D341Med (cell line): Measurements from ENCODE around the gene ACO1.
"Not testable (repeated sequence)": the region's sequence is repeated elsewhere in the genome, so short reads cannot be mapped to it uniquely, and the experiment has no call there.

ENCODE experiments used
- DNase-seq: peaks from one replicate; pipeline ENCODE4 v3.0.0; 2012; ENCODE audit warnings: low spot score

ACO1 gene

DNA sequence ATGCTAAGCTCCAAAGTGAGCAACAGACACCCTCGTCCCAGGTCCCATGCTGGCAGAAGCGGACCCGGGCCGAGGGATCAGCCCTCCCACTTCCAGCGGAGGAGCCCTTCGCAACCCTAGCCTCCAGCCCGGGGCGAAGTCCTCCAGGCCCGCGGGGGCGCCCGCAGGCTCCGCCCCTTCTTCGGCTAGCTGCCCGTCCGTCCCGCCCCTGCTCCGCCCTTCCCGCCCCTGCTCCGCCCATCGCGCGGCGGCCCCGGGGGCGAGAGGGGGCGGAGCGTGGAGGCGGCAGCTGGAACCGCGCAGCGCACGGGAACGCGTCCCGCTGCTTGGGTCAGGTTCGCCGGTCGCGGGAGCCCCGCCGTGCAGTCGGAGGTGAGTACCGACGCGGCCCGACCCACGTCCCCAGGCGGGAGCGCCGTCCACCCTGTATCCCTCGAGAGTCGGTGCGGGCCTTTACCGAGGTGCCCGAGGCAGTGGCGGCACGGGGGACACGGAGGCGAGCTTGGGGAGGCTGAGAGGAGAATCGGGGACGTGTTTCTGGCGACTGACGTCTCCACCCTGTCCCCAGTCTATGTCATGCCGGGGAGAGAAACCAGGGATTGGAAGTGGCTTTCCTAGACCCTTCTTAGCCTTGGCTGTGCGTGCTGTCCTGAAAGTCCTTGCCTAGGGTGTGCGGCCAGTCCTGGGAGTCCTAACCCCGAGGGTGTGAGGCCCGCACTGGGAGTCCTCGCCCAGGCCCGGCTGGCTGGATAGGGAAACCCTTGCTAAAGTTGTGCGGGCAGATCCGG lies at the start of gene ACO1:
Gene ACO1 (plus strand): TSS at position 280 of the 788 bp plus-strand sequence. CDS start 20,864 bp downstream, outside the sequence.
- DNase-seq = peak; percentile 98

DNA sequence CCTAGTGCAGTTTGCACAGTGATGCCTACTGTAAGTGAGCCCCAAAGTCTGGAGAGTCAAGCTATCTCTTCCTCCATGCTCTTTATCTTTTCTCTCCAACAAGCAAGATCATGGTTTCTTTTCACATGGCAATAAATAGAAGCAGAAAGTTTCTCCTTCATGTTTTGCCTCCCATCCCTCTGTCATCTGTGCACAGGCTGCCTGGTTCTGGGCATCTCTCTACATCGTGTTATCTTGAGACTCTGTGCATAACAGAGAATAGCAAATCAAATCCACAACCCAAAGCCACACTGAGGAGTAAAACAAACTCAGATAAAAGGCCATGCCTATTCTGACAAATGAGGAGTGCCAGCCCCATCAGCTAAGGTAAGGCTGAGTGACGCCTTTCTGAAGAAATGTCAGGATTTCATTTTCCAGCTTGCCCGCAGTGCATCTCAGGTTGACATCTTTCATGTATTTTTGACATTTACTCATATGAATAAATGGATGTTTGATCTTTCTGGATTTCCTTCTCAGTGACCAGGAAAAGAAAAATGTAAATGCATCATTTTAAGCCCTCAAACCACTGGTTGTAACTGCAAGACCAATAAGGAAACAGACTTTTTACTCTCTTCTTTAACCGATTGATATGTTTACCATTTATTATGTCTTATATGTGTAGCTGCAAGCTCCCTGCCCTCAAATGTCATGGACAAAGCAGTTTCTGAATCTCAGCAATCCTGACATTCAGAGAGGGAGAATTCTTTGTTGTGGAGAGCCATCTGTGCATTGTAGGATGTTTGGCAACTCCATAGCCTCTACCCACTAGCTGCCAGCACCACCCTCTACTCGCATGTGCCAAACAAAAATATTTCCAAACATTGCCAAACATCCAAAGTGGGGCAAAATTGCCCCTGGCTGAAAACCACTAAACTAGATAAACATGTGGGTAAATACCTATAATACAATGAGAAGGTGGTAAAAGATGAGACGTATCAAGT lies 49.2 kb upstream of the ACO1 start:
- no peak for DNase-seq

DNA sequence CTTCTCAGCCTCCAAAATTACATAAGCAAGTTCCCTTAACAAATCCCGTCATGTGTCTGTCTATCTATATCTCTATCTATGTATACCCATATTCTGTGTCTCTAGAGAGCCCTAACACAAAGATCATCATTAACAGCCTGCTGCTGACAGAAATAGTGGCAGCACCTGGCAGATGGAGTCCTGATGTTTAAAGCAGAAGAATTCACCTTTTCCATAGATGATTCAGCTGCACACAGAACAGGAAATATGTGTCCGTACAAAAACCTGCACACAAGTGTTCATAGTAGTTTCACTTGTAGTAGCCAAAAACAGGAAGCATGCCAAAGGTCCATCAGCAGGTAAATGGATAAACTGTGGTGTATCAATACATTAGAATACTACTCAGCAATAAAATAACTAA lies 45.0 kb upstream of the ACO1 start:
- DNase-seq = no peak

DNA sequence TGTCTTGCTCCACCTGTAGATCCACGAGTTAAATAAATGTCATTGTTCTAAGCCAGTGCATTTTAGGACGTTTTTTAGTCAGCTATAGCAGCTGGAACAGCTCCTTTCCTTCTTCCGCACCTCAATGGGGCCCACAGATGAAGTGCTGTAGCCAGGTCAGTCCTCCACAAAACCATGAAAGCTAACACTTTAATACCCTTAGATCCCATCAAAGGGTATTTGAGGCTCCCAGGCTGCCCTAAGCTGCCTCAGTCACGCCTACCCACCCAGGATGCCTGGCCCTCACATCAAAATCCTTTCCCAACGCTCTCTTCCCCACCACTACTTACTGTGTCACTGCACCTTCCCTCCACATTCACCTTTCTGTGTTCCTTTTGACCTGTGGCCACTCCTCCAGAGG lies 44.1 kb upstream of the ACO1 start:
- DNase-seq = no peak

DNA sequence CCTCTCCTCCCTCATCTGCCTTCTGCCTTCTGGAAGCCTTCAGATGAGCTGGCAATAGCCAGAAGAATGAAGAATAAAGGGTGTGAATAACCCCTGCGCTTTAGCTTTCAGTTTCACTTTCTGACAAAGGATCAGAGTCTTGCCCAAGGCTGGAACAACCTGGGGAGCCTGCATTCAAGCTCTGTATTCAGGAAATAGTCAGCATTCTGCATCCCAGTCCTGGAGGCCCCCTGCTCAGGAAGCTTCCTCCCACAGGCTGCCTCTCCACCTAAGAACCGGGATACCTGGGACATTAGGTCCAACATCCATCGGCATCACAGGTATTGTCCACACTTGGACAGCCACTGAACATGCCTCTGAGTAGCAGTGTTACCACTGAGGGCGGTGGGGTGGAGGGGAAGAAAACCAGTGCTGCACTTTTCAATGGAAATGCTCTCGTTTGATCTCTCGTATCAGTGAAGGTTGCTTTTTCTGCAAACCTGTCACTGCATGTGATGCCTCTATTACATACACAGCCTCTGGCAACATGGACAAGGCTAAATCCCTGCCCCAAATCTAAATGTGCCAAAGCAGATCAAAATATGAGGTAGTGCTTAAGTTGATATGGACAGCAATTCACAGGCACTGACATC lies 39.8 kb upstream of the ACO1 start:
- no peak for DNase-seq

DNA sequence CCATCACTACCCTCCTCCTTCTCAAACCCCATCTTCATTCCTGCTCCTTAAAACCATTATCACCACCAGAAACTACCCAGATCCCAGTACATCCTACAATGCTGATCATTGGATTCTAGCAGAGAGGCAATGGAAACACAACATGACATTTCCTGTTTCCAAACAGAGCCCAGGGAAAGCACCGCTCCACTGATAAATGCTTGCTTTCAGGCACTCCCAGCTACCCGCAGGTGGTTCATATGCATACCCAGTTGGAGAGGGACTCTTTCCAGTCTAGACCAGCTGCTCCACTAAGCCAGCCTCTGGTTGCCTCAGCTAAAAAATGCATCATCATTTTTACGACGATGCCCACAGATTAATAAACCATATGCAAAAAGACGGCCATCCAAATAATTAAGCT lies 39.2 kb upstream of the ACO1 start:
- DNase-seq = no peak

DNA sequence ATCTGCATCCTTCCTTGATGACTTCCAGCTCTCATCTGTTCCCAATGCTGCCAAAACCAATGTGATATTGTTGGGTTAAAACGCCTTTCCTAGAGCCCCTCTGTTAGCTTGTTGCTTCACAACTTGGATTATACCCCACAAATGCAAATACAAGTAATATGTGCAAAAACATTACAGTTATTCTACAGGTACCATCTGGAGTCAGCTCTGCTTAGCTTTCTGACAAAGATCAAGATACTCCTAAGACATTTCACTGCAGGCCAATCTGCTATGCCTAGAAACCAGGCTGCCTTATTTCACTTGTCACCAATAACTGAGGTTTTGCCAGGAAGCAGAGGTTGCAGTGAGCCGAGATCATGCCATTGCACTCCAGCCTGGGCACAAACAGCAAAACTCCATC lies 36.9 kb upstream of the ACO1 start:
- no peak for DNase-seq

DNA sequence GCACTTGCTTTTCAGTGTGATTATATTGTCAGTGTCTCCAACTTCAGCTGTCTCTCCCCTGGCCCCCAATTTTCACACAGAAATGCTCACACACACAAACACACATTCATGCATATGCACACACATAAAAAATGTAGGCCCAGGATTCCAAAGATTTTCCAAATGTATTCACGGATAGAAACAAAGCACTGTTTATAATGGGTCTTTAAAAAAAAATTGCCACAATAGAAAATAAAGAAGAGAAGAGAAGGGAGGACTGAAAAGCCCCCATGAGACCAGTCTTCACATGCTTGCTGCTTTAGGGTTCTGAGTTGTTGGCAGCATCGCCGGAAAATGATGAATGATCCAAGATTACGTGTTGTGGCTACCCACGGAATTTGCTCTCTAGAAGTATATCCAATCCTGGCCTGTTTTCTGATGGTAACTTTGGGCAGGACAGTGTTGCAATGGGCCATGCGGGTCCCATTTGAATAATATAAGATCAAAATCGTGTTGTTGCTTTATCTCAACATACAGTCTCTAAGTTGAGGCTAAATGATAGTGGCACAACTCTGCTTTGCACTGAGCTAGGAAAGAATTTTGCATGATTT lies 36.2 kb upstream of the ACO1 start:
- no peak for DNase-seq

DNA sequence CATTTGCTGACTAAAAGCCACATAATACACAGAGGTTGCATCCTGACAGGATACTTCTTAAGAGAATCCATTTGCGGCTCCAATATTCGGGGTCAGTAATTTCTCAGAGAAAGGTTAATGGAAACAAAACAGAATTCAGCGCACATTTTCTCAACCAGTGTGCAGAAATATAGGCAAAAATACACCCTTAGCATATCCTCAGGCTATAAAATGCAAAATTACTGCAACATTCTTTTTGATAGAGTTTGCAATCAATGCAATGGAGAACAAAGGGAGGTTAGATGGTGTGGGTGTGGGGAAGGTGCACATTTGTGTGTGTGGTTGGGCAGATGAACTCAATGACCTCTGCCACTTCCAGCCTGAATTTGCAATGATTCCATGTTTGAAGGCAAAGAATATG lies 35.4 kb upstream of the ACO1 start:
- no peak for DNase-seq

DNA sequence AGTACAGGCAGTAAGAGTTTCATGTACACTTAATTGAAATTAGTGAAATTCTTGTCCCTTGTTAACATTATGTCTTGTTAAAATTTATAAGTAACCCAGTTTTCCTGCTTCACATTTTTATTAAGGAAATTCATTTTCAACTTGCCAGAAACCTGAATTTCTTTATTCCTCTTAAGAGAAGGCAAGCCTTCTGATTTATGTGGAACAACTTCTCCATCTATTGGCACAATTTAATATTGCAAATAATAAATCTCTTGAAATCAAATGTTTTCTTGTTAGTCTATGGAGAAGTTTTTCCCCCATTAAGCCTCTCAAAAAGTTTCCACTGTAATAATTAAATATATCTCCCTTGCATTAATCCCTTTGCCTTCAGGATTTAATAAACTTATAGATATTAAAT lies 33.8 kb upstream of the ACO1 start:
- no peak for DNase-seq

DNA sequence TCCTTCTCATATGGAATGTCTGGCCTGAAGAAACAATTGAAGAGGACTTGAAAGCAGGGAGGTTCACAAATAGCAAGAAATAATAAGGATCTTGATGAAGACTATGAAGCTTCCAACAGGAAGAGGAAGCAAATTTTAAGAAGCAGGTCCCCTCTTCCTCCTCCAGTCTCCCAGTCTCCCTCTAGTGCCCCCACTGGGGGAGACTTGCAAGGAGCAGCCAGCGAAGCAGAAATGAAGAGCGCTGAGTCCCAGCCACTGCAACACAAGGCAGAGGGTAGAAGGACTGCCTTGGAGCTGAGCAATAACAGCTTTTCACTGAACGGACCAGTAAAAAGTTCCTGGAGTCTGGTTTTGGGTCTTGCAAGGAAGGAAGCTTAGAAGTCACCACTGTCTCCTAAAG lies 32.6 kb upstream of the ACO1 start:
- peak; percentile 34 for DNase-seq

DNA sequence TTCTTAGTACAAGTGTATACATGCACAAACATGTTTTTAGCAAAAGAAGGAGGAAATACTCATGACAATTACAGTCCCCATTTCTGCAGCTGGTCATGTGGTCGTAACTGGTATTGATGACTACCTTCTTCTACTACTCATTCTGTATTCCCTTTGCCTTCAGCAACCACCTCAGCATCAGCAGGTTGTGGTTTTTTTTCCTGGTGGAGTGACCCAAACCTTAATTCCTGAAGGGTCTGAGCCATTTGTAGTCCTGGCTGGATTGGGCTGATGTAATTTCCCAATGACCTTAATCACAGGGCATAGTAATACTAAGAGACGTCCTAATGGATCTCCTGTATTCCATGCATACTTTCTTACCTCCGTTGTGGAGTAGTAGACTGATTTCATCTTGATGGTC lies 31.0 kb upstream of the ACO1 start:
- not testable (repeated sequence) for DNase-seq

DNA sequence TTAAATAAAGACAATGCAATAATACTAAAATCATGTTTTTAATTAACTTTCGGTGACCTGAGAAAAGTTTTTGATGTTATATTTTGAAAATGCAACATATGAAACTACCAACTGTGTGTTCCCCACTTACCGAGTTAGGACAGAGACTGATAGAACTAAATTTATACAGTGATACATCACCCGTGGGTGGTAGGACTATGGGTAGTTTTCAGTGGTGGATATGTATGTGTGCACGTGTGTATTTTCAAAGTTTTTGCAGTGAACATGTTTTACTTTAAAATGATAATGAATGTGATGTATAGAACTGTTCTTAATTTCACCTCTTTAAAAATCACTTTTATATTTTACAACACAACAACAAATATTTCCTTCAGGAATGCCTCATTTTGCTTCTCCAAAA lies 25.0 kb upstream of the ACO1 start:
- DNase-seq = no peak

DNA sequence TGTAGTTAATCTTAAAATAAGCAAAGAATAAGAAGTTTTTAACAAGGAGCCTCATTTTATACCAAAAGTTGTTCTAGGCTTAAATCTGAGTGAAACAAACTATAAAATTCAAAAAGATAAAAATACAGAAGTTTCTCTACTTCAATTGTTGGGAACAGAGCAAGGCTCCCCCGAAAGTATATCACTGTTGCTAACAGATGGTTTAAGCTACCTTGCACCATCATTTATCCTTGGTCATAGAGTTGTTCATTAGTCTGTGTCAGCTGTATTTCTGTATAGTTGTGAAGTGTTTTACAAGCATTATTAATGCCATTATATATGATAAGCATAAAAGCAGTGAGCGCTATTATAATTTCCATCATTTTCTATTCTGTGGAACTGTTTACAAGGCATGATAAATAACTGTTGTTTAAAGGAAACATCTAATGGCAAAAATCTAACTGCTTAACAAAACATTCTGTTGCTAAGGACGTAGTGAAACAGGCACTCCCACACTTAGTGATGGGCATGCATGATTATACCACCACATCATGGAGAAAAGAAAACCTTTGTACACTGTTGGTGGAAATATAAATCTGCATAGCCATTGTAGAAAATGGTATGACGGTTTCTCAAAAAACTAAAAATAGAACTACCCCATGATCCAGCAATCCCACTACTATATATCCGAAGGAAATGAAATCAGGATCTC lies 23.3 kb upstream of the ACO1 start:
- no peak for DNase-seq

DNA sequence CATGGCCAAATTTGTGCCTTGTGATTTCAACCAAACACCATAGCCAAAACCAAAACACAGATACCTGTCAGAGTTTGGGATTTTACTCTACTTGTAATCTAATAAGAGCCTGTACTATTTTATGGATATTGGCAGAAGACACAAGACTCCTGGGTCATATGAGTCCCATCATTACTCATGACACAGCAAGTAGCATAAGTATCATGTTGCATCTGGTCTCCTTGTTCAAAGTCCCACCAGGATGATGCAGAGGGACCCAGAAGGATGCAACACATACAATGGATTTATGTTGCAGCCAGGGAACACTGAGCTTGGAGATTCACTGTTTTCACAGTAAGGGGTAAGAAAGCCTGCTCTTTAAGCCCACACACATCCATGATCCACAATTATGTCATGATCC lies 13.2 kb upstream of the ACO1 start:
- no peak for DNase-seq

DNA sequence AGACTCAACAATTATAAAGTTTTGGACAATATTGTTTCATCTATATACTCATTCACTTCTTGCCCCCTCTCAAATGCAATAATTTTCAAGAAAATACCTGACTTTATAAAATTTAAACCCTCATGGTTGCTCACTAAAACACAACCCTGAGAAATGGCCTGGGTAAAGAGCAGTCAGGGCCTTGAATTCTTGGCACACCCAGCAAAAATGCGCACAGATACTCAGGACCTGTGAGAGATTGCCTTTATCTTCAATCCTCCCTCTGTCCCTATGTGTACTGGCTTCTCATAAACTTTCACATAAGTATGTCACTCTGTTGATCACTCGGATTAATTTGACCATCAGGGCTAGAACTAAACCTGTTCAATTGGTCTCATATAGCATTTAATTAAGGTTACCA lies 12.8 kb upstream of the ACO1 start:
- no peak for DNase-seq

DNA sequence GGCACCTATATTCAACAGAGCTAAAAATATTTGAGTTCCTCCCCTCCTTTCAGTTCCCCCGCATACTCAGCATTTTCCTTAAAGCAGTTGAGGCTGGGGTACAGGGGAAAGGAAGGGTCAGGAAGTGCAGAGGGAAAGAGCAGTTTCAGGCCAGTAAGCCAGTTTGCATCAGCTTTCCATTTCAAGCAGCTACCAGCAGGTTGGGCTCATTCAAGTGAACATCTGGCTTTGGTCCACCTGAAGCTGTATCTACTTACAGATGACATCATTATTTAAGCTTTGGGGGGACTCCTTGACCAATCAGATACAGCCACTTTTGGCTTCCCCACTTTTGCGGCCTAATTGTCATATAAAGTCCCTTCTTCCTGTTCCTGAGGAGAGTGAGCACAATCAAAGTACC lies 8.2 kb upstream of the ACO1 start:
- no peak for DNase-seq

DNA sequence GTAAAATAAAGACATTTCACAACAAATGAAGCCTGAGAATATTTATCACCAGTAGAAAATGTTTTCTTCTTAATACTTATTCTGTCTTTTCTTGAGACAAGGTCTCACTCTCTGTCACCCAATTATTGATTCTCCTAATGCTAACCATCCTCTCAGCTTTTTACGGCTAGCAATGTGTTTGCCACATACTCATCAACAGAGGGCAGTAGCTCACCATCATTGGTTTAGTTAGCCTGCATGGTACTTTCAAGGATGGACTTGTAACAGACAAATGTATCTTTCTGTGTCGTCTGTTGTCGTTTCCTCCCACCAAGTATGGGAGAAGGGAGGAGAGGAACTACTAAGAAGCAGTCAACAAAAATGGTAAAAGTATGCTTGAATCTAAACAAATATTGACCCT lies 5.9 kb upstream of the ACO1 start:
- DNase-seq = peak; percentile 55

DNA sequence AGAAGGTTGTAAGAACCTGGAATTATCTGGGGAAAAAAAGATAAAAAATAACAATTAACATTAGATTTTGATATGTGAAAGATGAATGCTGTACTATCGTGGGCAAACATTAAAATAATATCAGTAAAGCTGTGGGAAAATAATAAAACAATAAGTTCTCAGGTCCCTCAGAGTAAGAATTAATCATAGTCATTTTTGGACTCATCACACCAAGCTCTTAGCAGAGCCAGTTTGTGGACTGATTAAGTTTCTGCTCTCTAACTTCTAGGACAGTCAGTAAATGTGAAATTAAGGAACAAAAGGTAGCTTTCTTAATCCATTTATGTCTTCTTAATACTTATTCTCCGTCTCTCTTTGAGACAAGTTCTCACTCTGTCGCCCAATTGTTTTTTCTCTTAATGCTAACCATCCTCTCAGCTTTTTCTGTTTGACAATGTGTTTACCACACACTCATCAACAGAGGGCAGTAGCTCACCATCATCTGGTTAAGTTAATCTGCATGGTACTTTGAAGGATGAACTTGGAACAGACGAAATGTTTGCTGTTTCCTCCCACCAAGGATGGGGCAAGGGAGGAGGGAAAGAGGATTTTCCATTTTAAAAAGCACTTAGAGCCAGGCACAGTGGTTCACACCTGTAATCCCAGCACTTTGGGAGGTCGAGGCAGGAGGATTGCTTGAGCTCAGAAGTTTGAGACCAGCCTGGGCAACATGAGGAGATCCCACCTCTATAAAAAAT lies 5.3 kb upstream of the ACO1 start:
- peak; percentile 60 for DNase-seq

DNA sequence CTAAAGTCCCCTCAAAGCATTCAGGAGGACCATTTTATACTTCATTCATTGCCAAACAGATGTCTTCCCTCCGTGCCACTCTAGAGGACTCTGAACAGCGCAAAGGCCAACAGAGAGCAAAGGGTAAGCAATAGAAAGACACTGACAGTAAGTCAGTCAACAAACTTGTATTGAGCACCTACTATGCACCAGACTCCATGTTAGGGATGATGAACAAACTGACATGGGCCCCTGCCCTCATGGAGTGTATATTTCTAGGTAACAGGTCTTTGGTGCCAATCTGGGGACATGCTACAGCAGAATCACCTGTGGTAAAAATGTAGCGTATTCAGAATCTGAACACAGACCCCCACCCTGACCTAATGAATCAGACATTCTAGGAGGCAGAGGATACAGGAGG lies 3.5 kb upstream of the ACO1 start:
- DNase-seq = no peak
